HS-5 (cell line): ENCODE measurements around the gene KCNJ14.

Experiments used
- DNase-seq: peaks from one replicate; pipeline ENCODE4 v3.0.0-alpha.2; 2012; ENCODE audit warnings: low read depth

Gene KCNJ14

GRCh38 chr19:48445606-48446481 lies 9.5 kb upstream of the KCNJ14 start, which contains the start of gene GRWD1:
Gene GRWD1, plus strand, starts transcription at chr19:48445983. Its CDS starts 23 bp downstream, at chr19:48446006.
- DNase-seq: peak; percentile 94

- no peak for DNase-seq
Measured at GRCh38 chr19:48446579-48446978, 8.8 kb upstream of the KCNJ14 start.

- no peak for DNase-seq
Measured at GRCh38 chr19:48448563-48448962, 6.8 kb upstream of the KCNJ14 start.

- DNase-seq: no peak
Measured at GRCh38 chr19:48450441-48450840, 4.9 kb upstream of the KCNJ14 start.

- DNase-seq: no peak
Measured at GRCh38 chr19:48450863-48451262, 4.5 kb upstream of the KCNJ14 start.

GRCh38 chr19:48451624-48452023 lies 3.8 kb upstream of the KCNJ14 start:
- no peak for DNase-seq

- DNase-seq: no peak
Measured at GRCh38 chr19:48452289-48453190, 2.8 kb upstream of the KCNJ14 start.

- no peak for DNase-seq
Measured at GRCh38 chr19:48454150-48454730, 1.1 kb upstream of the KCNJ14 start.

- no peak for DNase-seq
Measured at GRCh38 chr19:48455908-48456562, 661 bp downstream of the KCNJ14 start.

GRCh38 chr19:48456864-48457263 lies 1.5 kb downstream of the KCNJ14 start:
- no peak for DNase-seq

- no peak for DNase-seq
Measured at GRCh38 chr19:48458016-48458415, 2.6 kb downstream of the KCNJ14 start.

GRCh38 chr19:48461651-48461981 lies 6.2 kb downstream of the KCNJ14 start:
- DNase-seq: no peak

GRCh38 chr19:48461982-48462655 lies 6.7 kb downstream of the KCNJ14 start:
- no peak for DNase-seq

GRCh38 chr19:48465215-48465614 lies 9.8 kb downstream of the KCNJ14 start:
- DNase-seq: no peak

GRCh38 chr19:48466561-48467325 lies 11.4 kb downstream of the KCNJ14 start:
- DNase-seq: no peak

- peak; percentile 99 for DNase-seq
Measured at GRCh38 chr19:48468772-48469288, 13.5 kb downstream of the KCNJ14 start.

GRCh38 chr19:48469289-48469881 lies 14.0 kb downstream of the KCNJ14 start, which contains the start of gene CYTH2:
Gene CYTH2, plus strand, starts transcription at chr19:48469369. Its CDS starts 139 bp downstream, at chr19:48469508.
- DNase-seq: no peak

- DNase-seq: no peak
Measured at GRCh38 chr19:48469934-48470680, 14.7 kb downstream of the KCNJ14 start.

- DNase-seq: no peak
Measured at GRCh38 chr19:48470856-48471255, 15.5 kb downstream of the KCNJ14 start.
